SK-N-SH treated with all-trans-retinoic acid at 6 μM for 48 hours (cell line): Measurements from ENCODE around the gene RETSAT.

Source experiments
- CREB5 ChIP-seq: fragments of 250-450 bp; sonication (Bioruptor Pico); IDR thresholded peaks from 2 replicates; pipeline ENCODE4 v1.5.1; 2020; ENCODE audit warnings: low read depth, mild to moderate bottlenecking, moderate library complexity
- CSDC2 ChIP-seq: fragments of 250-450 bp; sonication (Bioruptor Pico); IDR thresholded peaks from 2 replicates; pipeline ENCODE4 v1.5.0; 2020; ENCODE audit warnings: mild to moderate bottlenecking, moderate library complexity
- PATZ1 ChIP-seq: fragments of 250-450 bp; sonication (Bioruptor Pico); IDR thresholded peaks from 2 replicates; pipeline ENCODE4 v1.8.0; 2020; ENCODE audit warnings: mild to moderate bottlenecking, moderate library complexity, borderline replicate concordance
- TCF4 ChIP-seq: fragments of 250-450 bp; sonication (Bioruptor Pico); IDR thresholded peaks from 2 replicates; pipeline ENCODE4 v1.8.0; 2021; ENCODE audit warnings: mild to moderate bottlenecking, moderate library complexity, borderline replicate concordance
- ZFP30 ChIP-seq: fragments of 450-650 bp; formaldehyde crosslinking; IDR thresholded peaks from 2 replicates; pipeline ENCODE4 v1.5.0; 2022; ENCODE audit warnings: mild to moderate bottlenecking, moderate library complexity

- no peak for TF ChIP-seq ZFP30 (CRISPR knock-in tag)
- no peak for TF ChIP-seq PATZ1
- no peak for TF ChIP-seq TCF4
- TF ChIP-seq CREB5 (CRISPR knock-in tag) = no peak
- no peak for TF ChIP-seq CSDC2
These were observed 23.9 kb upstream of the RETSAT start for GRCh38 chr2:85378257-85378656.
